Lower leg skin (tissue), 4 donors: ENCODE measurements around the gene KLB. TPM values are rescaled to one million over a fixed set of nuclear protein-coding genes. Genes with fewer than 3 reads are reported as not detected.

Source experiments
- DNase-seq, 2 donors: peaks; one replicate each; pipeline ENCODE4 v3.0.0-alpha.2; 2019; ENCODE audit warnings: low spot score in 2 of 2
- H3K4me3 ChIP-seq: fragments of 200-600 bp; sonication (generic); 2 replicates; pipeline ENCODE4 v1.5.1; 2017; ENCODE audit warnings: mild to moderate bottlenecking, low read depth; ENCODE audit not compliant: poor library complexity, severe bottlenecking
- POLR2A ChIP-seq, 2 donors: fragments of 450-650 bp; IDR thresholded peaks; one replicate each; pipeline ENCODE4 v1.6.1; 2016 to 2017; ENCODE audit warnings: antibody characterized with exemption in 2 of 2, mild to moderate bottlenecking in 1 of 2, moderate library complexity in 1 of 2
- WGBS, 2 donors: methylation state at CpG; one replicate each; pipeline ENCODE4 v1.1.5; 2018; 5-methylcytosine and 5-hydroxymethylcytosine counted together
- intact Hi-C: fragments of 100-400 bp; cut with DNase I; formaldehyde crosslinking; loops from one replicate; pipeline ENCODE4 v1.15.0; 2023; ENCODE audit warnings: low total_unique reads
- total RNA-seq, 4 donors: library from RNA; depleted of rRNA; stranded (reverse); fragments of >200 nt; gene quantifications; one replicate each; pipeline ENCODE4 v1.1.0, GENCODE V29; 2016
- TF ChIP-seq, protein P1 (sequence below), 3 donors: fragments of 450-650 bp; IDR thresholded peaks; one replicate each; pipeline ENCODE4 v1.5.1; 2016; ENCODE audit warnings: antibody characterized with exemption in 3 of 3, mild to moderate bottlenecking in 3 of 3, moderate library complexity in 2 of 3

Gene KLB
- total RNA-seq, 4 donors from 2014 or later: 0.38 to 0.74 (median 0.45) TPM

DNA sequence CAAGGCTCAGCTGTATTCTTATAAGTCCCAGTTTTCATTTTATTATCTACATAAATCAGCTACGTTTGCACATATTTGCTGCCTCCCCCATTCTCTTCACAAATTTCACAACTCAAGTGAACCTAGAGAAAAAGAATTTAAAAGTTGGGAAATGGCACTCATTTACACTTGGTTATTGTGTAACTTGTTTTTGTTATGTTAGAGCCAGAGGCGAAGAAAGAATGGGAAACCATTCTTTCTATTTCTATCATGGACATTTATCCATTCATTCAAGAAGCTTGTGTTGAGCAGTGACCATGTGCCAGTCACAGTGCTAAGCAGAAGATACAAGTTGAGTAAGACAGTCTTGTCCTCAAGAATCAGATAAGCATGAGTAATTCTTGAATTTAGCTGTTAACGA, 65.7 kb downstream of the KLB start:
- TF ChIP-seq POLR2A (IDR thresholded peaks at IDR 0.05): no peak
- TF ChIP-seq, protein P1, sequence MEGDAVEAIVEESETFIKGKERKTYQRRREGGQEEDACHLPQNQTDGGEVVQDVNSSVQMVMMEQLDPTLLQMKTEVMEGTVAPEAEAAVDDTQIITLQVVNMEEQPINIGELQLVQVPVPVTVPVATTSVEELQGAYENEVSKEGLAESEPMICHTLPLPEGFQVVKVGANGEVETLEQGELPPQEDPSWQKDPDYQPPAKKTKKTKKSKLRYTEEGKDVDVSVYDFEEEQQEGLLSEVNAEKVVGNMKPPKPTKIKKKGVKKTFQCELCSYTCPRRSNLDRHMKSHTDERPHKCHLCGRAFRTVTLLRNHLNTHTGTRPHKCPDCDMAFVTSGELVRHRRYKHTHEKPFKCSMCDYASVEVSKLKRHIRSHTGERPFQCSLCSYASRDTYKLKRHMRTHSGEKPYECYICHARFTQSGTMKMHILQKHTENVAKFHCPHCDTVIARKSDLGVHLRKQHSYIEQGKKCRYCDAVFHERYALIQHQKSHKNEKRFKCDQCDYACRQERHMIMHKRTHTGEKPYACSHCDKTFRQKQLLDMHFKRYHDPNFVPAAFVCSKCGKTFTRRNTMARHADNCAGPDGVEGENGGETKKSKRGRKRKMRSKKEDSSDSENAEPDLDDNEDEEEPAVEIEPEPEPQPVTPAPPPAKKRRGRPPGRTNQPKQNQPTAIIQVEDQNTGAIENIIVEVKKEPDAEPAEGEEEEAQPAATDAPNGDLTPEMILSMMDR (IDR thresholded peaks at IDR 0.05): no peak
- DNase-seq: no peak
- no peak overlapping the region for H3K4me3 ChIP-seq
- intact Hi-C loops: no loop called here
- WGBS, 2 donors: 91 to 93% methylated on average over 3 of the region's 3 CpGs

DNA sequence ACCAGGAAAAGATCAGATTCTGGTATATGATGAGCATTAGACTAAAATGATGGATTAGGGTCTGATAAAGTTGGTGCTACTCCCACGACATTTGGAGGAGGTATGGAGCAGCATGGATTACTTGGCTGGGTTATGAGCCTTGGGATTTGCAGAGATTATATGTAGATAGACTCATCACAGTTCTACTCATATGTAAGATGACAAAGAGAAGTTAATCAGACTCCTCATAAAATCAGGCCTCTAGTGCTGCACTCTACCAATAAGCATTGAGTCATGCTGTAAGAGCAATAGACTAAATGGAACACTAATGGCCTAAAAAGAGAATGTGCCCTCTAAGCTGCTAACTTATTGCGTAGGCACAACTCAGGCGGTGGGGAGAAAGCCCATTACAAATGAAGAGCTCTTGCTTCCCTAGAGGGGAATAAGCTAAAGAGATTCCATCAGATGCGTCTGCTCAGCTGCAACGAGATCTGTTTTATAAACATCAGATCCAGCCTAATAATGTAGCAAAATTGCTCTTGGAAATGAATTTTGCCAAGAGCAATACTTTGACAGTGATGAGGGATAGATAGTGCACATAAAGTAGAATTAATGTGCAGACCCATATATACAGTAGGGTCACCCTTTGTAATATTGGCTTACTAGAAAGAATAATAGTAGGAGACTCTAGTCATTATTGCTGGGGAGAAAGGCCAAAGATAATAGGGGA, 69.6 kb downstream of the KLB start:
- WGBS, 2 donors: 86 to 87% methylated on average over 5 of the region's 5 CpGs
- no peak overlapping the region for H3K4me3 ChIP-seq
- intact Hi-C loops: no loop called here
- TF ChIP-seq, protein P1 (IDR thresholded peaks at IDR 0.05): no peak
- no peak for TF ChIP-seq POLR2A (IDR thresholded peaks at IDR 0.05)
- no peak for DNase-seq

DNA sequence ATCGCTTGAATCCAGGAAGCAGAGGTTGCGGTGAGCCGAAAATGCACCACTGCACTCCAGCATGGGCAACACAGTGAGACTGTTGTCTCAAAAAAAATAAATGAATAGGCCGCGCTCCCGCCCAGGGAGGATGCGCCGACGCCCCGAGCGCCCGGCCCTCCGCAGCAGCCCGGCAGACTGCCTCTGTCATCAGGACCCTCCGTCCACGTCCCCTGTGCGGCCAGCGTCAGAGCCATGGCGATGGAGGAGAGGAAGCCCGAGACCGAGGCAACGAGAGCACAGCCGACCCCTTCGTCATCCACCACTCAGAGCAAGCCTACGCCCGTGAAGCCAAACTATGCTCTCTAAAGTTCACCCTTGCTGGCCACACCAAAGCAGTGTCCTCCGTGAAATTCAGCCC, 73.5 kb downstream of the KLB start:
- intact Hi-C loops: no loop called here
- no peak overlapping the region for H3K4me3 ChIP-seq
- TF ChIP-seq POLR2A (IDR thresholded peaks at IDR 0.05): no peak
- TF ChIP-seq, protein P1 (IDR thresholded peaks at IDR 0.05): no peak
- WGBS, 2 donors: 95 to 97% methylated on average over 22 to 27 of the region's 27 CpGs
- no peak for DNase-seq

DNA sequence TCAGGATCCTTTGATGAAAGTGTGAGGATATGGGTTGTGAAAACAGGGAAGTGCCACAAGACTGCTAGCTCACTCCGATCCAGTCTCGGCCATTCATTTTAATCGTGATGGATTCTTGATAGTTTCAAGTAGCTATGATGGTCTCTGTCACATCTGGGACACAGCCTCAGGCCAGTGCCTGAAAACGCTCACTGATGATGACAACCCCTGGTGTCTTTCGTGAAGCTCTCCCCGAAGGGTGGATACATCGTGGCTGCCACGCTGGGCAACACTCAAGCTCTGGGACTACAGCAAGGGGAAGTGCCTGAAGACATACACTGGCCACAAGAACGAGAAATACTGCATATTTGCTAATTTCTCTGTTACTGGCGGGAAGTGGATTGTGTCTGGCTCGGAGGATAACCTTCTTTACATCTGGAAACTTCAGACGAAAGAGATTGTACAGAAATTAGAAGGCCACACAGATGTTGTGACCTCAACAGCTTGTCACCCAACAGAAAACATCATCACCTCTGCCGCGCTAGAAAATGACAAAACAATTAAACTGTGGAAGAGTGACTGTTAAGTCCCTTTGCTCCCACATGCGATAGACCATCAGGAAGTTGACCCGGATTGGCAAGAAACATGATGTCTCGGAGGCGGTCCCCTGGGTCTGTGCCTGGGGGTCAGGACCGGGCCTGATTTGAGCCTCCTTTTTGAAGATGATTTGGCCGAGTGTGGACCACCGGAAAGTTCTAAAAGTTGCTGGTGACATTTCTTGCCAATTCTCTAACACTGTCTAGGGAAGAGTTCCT, 74.4 kb downstream of the KLB start:
- TF ChIP-seq POLR2A (IDR thresholded peaks at IDR 0.05): no peak
- TF ChIP-seq, protein P1 (IDR thresholded peaks at IDR 0.05): no peak
- whole genome bisulfite sequencing, 2 donors: 84 to 87% methylated on average over 21 of the region's 21 CpGs
- intact Hi-C loops: no loop called here
- no peak overlapping the region for H3K4me3 ChIP-seq
- DNase-seq: no peak

DNA sequence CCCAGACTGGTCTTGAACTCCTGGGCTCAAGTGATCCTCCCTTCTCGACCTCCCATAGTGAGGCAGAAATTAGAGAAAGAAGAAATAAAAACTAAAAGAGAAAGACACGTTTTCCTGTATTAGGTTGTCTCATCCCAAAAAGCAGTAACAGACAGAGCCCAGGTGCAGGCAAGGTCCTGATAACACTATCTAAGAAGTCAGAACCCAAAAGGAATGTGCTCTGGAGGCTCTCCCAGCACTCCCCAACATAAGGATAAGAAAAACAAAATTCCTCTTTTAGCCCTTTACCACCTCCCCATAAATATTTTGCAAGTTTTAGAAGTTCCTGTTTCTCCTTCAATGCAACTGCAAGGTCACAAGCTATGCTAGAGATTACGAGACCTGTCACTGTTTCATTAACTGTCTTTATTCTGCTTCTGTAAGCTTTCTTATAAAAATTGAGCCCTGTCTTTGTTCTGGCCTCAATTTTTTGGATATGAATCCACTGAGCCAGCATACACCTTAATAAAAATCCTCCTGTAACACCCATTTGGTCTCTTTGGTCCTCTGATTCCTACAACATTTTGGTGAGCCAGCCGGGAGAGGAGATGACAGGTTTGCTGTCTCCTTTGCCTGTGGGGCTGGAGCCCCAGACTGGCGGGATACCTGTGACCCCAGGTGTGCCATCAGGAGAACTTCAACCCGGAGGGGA, 78.0 kb downstream of the KLB start:
- intact Hi-C loops: no loop called here
- H3K4me3 ChIP-seq: no peak overlapping the region
- TF ChIP-seq, protein P1 (IDR thresholded peaks at IDR 0.05): no peak
- no peak for TF ChIP-seq POLR2A (IDR thresholded peaks at IDR 0.05)
- WGBS, 2 donors: 83 to 88% methylated on average over 6 of the region's 6 CpGs
- no peak for DNase-seq
